ENCODE measurements around the gene COL27A1. TPM values are rescaled to one million over a fixed set of nuclear protein-coding genes. Genes with fewer than 3 reads are reported as not detected.

Gene COL27A1
- total and polyA plus RNA-seq, 4 donors: 10.9 to 25.6 (median 17.4) TPM

- DNase-seq (no peak), ATAC-seq (ENCODE audit: insufficient read depth, low FRiP score) (no peak)
- H3K4me1 ChIP-seq (ENCODE audit: control insufficient read depth in 5 of 5, insufficient read depth in 5 of 5, low read length in 5 of 5): peaks cover 0 to 22% (median 6%) of the 10 kb centered on the region in 5 donors
- H3K9me3 ChIP-seq (ENCODE audit: control insufficient read depth in 4 of 4, insufficient read depth in 3 of 4, low read length in 3 of 4): no peaks in the 10 kb centered on the region
- H3K27me3 ChIP-seq (ENCODE audit: control insufficient read depth in 3 of 3, insufficient read depth in 3 of 3, low read length in 2 of 3): no peaks in the 10 kb centered on the region
- no peak overlapping the region for H3K4me3 ChIP-seq
- no peak overlapping the region for H3K27ac ChIP-seq (ENCODE audit: low read depth in 1 of 2, low read length in 1 of 2)
- H3K9ac ChIP-seq (ENCODE audit: insufficient read depth in 1 of 2, low read length in 2 of 2): no peak overlapping the region
- peaks cover 0 to 16% (median 7%) of the 10 kb centered on the region in 4 donors for H3K36me3 ChIP-seq (ENCODE audit: control insufficient read depth in 4 of 4, insufficient read depth in 4 of 4, low read length in 4 of 4)
- no peak for TF ChIP-seq CTCF (IDR thresholded peaks at IDR 0.05; ENCODE audit: control extremely low read depth, extremely low read depth)
- WGBS, 2 donors: 63 to 72% methylated on average over 8 of the region's 8 CpGs
Measured at GRCh38 chr9:114238472-114238871, 83.1 kb downstream of the COL27A1 start.

GRCh38 chr9:114238891-114239875 is 83.8 kb downstream of the COL27A1 start:
- Histone ChIP-seq H3K27me3 (ENCODE audit: control insufficient read depth in 3 of 3, insufficient read depth in 3 of 3, low read length in 2 of 3) (no peaks in the 10 kb centered on the region), H3K27ac (ENCODE audit: low read depth in 1 of 2, low read length in 1 of 2) (no peak overlapping the region), H3K9me3 (ENCODE audit: control insufficient read depth in 4 of 4, insufficient read depth in 3 of 4, low read length in 3 of 4) (no peaks in the 10 kb centered on the region), H3K9ac (ENCODE audit: insufficient read depth in 1 of 2, low read length in 2 of 2) (no peak overlapping the region), H3K4me1 (ENCODE audit: control insufficient read depth in 5 of 5, insufficient read depth in 5 of 5, low read length in 5 of 5) (peaks cover 0 to 15% (median 1%) of the 10 kb centered on the region in 5 donors), H3K36me3 (ENCODE audit: control insufficient read depth in 4 of 4, insufficient read depth in 4 of 4, low read length in 4 of 4) (peaks cover 0 to 16% (median 7%) of the 10 kb centered on the region in 4 donors), H3K4me3 (no peak overlapping the region)
- no peak for ATAC-seq (ENCODE audit: insufficient read depth, low FRiP score)
- 50 to 58% methylated on average over 14 of the region's 14 CpGs for WGBS, 2 donors
- peak in 1 of 3 donors; percentile 36 for DNase-seq
- TF ChIP-seq CTCF (IDR thresholded peaks at IDR 0.05; ENCODE audit: control extremely low read depth, extremely low read depth): no peak

GRCh38 chr9:114240216-114240615 is 84.9 kb downstream of the COL27A1 start:
- H3K4me3 ChIP-seq: no peak overlapping the region
- DNase-seq (no peak), ATAC-seq (ENCODE audit: insufficient read depth, low FRiP score) (no peak)
- H3K27me3 ChIP-seq (ENCODE audit: control insufficient read depth in 3 of 3, insufficient read depth in 3 of 3, low read length in 2 of 3): no peaks in the 10 kb centered on the region
- H3K9me3 ChIP-seq (ENCODE audit: control insufficient read depth in 4 of 4, insufficient read depth in 3 of 4, low read length in 3 of 4): no peaks in the 10 kb centered on the region
- no peak overlapping the region for H3K9ac ChIP-seq (ENCODE audit: insufficient read depth in 1 of 2, low read length in 2 of 2)
- no peak for TF ChIP-seq CTCF (IDR thresholded peaks at IDR 0.05; ENCODE audit: control extremely low read depth, extremely low read depth)
- peaks cover 0 to 12% (median 0%) of the 10 kb centered on the region in 5 donors for H3K4me1 ChIP-seq (ENCODE audit: control insufficient read depth in 5 of 5, insufficient read depth in 5 of 5, low read length in 5 of 5)
- H3K27ac ChIP-seq (ENCODE audit: low read depth in 1 of 2, low read length in 1 of 2): no peak overlapping the region
- 87 to 88% methylated on average over 8 of the region's 8 CpGs for WGBS, 2 donors
- peaks cover 0 to 17% (median 8%) of the 10 kb centered on the region in 4 donors for H3K36me3 ChIP-seq (ENCODE audit: control insufficient read depth in 4 of 4, insufficient read depth in 4 of 4, low read length in 4 of 4)

Measured in lung (tissue), 12 donors.